AG10803 (cell line): ENCODE data around the gene PTH2.
"Not testable (repeated sequence)": the region's sequence is repeated elsewhere in the genome, so short reads cannot be mapped to it uniquely, and the experiment has no call there.

Experiments
- DNase-seq: peaks from one replicate; pipeline ENCODE4 v3.0.0; 2010; ENCODE audit warnings: low read depth
- H3K4me3 ChIP-seq: 2 replicates; pipeline ENCODE4 v1.5.1; 2011; ENCODE audit warnings: mild to moderate bottlenecking, low read length, control low read depth
- CTCF ChIP-seq: conservative IDR thresholded peaks from 2 replicates; pipeline ENCODE4 v1.5.1; 2011; ENCODE audit warnings: mild to moderate bottlenecking, low read length, control low read depth, inconsistent platforms

PTH2 gene

GRCh38 chr19:49378512-49378911 lies 44.7 kb downstream of the PTH2 start:
- no peak overlapping the region for H3K4me3 ChIP-seq
- TF ChIP-seq CTCF: no peak
- no peak for DNase-seq

- DNase-seq: no peak
- H3K4me3 ChIP-seq: no peak overlapping the region
- TF ChIP-seq CTCF: no peak
These were observed 48.4 kb downstream of the PTH2 start for GRCh38 chr19:49374665-49375434.

- H3K4me3 ChIP-seq, DNase-seq: not testable (repeated sequence)
These were observed 50.1 kb downstream of the PTH2 start for GRCh38 chr19:49373174-49373573.
